Hepatocyte (in vitro differentiated cells): ENCODE results near the gene BRDT. TPM values are rescaled to one million over a fixed set of nuclear protein-coding genes. Genes with fewer than 3 reads are reported as not detected.

Experiments
- DNase-seq: peaks from one replicate; pipeline ENCODE4 v3.0.0-alpha.2; 2016; ENCODE audit warnings: low spot score
- H2AFZ ChIP-seq: fragments of 200-600 bp; sonication (generic); 2 replicates; pipeline ENCODE4 v1.6.0; 2016; ENCODE audit warnings: antibody characterized with exemption, mild to moderate bottlenecking
- H3K27ac ChIP-seq: fragments of 200-600 bp; sonication (generic); 2 replicates; pipeline ENCODE4 v1.5.1; 2016; ENCODE audit warnings: mild to moderate bottlenecking
- H3K27me3 ChIP-seq: fragments of 200-600 bp; sonication (generic); 2 replicates; pipeline ENCODE4 v1.6.1; 2016
- H3K36me3 ChIP-seq: fragments of 200-600 bp; sonication (generic); replicated peaks from 2 replicates; pipeline ENCODE4 v1.5.1; 2016; ENCODE audit warnings: low read depth; ENCODE audit not compliant: insufficient read depth
- H3K4me1 ChIP-seq: fragments of 200-600 bp; sonication (generic); 2 replicates; pipeline ENCODE4 v1.5.1; 2016; ENCODE audit warnings: mild to moderate bottlenecking, moderate library complexity; ENCODE audit not compliant: insufficient read depth
- H3K4me2 ChIP-seq: fragments of 200-600 bp; sonication (generic); 2 replicates; pipeline ENCODE4 v1.6.0; 2016
- H3K4me3 ChIP-seq: fragments of 200-600 bp; sonication (generic); 2 replicates; pipeline ENCODE4 v1.5.1; 2016; ENCODE audit warnings: mild to moderate bottlenecking
- H3K79me2 ChIP-seq: fragments of 200-600 bp; sonication (generic); 2 replicates; pipeline ENCODE4 v1.6.0; 2017; ENCODE audit warnings: mild to moderate bottlenecking
- H3K9me2 ChIP-seq: fragments of 200-600 bp; sonication (generic); replicated peaks from 2 replicates; pipeline ENCODE4 v1.6.0; 2017; ENCODE audit warnings: mild to moderate bottlenecking; ENCODE audit not compliant: insufficient read depth
- H3K9me3 ChIP-seq: fragments of 200-600 bp; sonication (generic); 2 replicates; pipeline ENCODE4 v1.5.1; 2016; ENCODE audit warnings: low read depth, mild to moderate bottlenecking
- H4K20me1 ChIP-seq: fragments of 200-600 bp; sonication (generic); 2 replicates; pipeline ENCODE4 v1.6.0; 2016; ENCODE audit warnings: mild to moderate bottlenecking; ENCODE audit not compliant: insufficient read depth, poor library complexity, severe bottlenecking
- EZH2 ChIP-seq: fragments of 200-600 bp; sonication (generic); IDR thresholded peaks from 2 replicates; pipeline ENCODE4 v1.6.1; 2016; ENCODE audit warnings: antibody characterized with exemption, mild to moderate bottlenecking, borderline replicate concordance
- EZH2phosphoT487 ChIP-seq: fragments of 200-600 bp; sonication (generic); IDR thresholded peaks from one replicate; pipeline ENCODE4 v1.6.1; 2018; ENCODE audit warnings: antibody characterized with exemption, mild to moderate bottlenecking, low read depth, moderate library complexity; ENCODE audit not compliant: unreplicated experiment, severe bottlenecking
- WGBS: methylation state at CpG from one replicate; pipeline ENCODE4 v1.1.6; 2016; ENCODE audit warnings: low lambda C conversion rate; ENCODE audit errors: missing lambda C conversion rate; 5-methylcytosine and 5-hydroxymethylcytosine counted together
- polyA plus RNA-seq: library from polyadenylated mRNA; unstranded; fragments of >200 nt; fragmentation: Nextera tagmentation; extraction: Ambion mirVana; gene quantifications from 2 replicates; pipeline ENCODE4 v1.2.1, GENCODE V29; 2016
- total RNA-seq: library from RNA; depleted of rRNA; stranded (reverse); fragments of >200 nt; gene quantifications from 2 replicates; pipeline ENCODE4 v1.2.3, GENCODE V29; 2014
- TF ChIP-seq, protein P1 (sequence below): fragments of 200-600 bp; sonication (generic); IDR thresholded peaks from 2 replicates; pipeline ENCODE4 v1.5.1; 2016; ENCODE audit warnings: antibody characterized with exemption, mild to moderate bottlenecking; ENCODE audit not compliant: poor library complexity

BRDT gene
- total and polyA plus RNA-seq, 2 experiments from 2014 or later: not detected

DNA sequence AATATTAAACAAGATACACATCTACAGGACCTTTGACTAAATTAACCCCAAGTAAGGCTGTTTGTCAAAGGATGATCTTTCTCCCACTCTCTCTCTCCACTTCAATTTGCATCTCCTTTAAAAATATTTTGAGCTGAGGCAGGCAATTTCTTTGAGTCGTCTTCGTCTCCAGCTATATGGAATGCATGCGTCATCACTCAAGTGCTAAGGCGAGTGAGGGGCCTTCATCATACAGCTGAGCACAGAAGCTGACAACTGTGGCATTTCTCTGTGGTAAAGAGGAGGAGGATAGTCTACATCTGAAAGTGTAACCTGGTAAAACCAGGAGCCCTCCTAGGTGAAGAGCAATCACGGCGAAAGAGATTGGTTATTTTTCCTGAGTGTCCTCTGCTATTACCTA lies 88.2 kb downstream of the BRDT start:
- Histone ChIP-seq H4K20me1 (no peaks in the 10 kb centered on the region), H3K27ac (no peak overlapping the region), H3K79me2 (no peaks in the 10 kb centered on the region), H3K4me2 (no peak overlapping the region), H3K36me3 (no peaks in the 10 kb centered on the region), H3K9me3 (no peaks in the 10 kb centered on the region), H3K4me1 (peaks cover 4% of the 10 kb centered on the region), H3K27me3 (no peaks in the 10 kb centered on the region), H3K9me2 (no peaks in the 10 kb centered on the region), H3K4me3 (no peak overlapping the region), H2AFZ (peak overlapping the region; percentile 31)
- 58% methylated on average over 6 of the region's 6 CpGs for WGBS
- TF ChIP-seq EZH2phosphoT487: no peak
- TF ChIP-seq, protein P1, sequence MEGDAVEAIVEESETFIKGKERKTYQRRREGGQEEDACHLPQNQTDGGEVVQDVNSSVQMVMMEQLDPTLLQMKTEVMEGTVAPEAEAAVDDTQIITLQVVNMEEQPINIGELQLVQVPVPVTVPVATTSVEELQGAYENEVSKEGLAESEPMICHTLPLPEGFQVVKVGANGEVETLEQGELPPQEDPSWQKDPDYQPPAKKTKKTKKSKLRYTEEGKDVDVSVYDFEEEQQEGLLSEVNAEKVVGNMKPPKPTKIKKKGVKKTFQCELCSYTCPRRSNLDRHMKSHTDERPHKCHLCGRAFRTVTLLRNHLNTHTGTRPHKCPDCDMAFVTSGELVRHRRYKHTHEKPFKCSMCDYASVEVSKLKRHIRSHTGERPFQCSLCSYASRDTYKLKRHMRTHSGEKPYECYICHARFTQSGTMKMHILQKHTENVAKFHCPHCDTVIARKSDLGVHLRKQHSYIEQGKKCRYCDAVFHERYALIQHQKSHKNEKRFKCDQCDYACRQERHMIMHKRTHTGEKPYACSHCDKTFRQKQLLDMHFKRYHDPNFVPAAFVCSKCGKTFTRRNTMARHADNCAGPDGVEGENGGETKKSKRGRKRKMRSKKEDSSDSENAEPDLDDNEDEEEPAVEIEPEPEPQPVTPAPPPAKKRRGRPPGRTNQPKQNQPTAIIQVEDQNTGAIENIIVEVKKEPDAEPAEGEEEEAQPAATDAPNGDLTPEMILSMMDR: no peak
- no peak for TF ChIP-seq EZH2
- no peak for DNase-seq

- H3K4me1 ChIP-seq: peaks cover 4% of the 10 kb centered on the region
- WGBS: 86% methylated on average over 2 of the region's 2 CpGs
- TF ChIP-seq, protein P1: no peak
- no peak for TF ChIP-seq EZH2
- TF ChIP-seq EZH2phosphoT487: no peak
- no peaks in the 10 kb centered on the region for H3K79me2 ChIP-seq
- H4K20me1 ChIP-seq: no peaks in the 10 kb centered on the region
- H2AFZ ChIP-seq: no peak overlapping the region
- no peak overlapping the region for H3K4me2 ChIP-seq
- H3K9me2 ChIP-seq: no peaks in the 10 kb centered on the region
- peak overlapping the region; percentile 18 for H3K27ac ChIP-seq
- no peaks in the 10 kb centered on the region for H3K27me3 ChIP-seq
- H3K9me3 ChIP-seq: no peaks in the 10 kb centered on the region
- H3K4me3 ChIP-seq: no peak overlapping the region
- no peaks in the 10 kb centered on the region for H3K36me3 ChIP-seq
- DNase-seq: peak; percentile 48
Observed at GRCh38 chr1:92038695-92039346, 89.6 kb downstream of the BRDT start.

GRCh38 chr1:92040971-92041370 lies 91.8 kb downstream of the BRDT start:
- H3K4me2 ChIP-seq: no peak overlapping the region
- no peak overlapping the region for H3K27ac ChIP-seq
- no peak for DNase-seq
- no peak overlapping the region for H2AFZ ChIP-seq
- no peaks in the 10 kb centered on the region for H3K27me3 ChIP-seq
- WGBS: 87% methylated on average over 1 of the region's 1 CpG
- peaks cover 4% of the 10 kb centered on the region for H3K4me1 ChIP-seq
- H4K20me1 ChIP-seq: no peaks in the 10 kb centered on the region
- no peak for TF ChIP-seq EZH2phosphoT487
- no peak for TF ChIP-seq EZH2
- TF ChIP-seq, protein P1: no peak
- H3K4me3 ChIP-seq: no peak overlapping the region
- no peaks in the 10 kb centered on the region for H3K9me2 ChIP-seq
- no peaks in the 10 kb centered on the region for H3K36me3 ChIP-seq
- H3K9me3 ChIP-seq: no peaks in the 10 kb centered on the region
- H3K79me2 ChIP-seq: no peaks in the 10 kb centered on the region
